Endothelial cell of umbilical vein (primary cell): ENCODE measurements around the gene FEZF2. TPM values are rescaled to one million over a fixed set of nuclear protein-coding genes. Genes with fewer than 3 reads are reported as not detected.

ENCODE experiments used
- BruUV-seq: library from RNA; stranded (reverse); fragments of 400-500 nt; replicated peaks from 2 replicates; lab custom pipeline; 2021; lab: Mats Ljungman, UMichigan
- CTCF ChIA-PET: fragments of 300-600, 350-600 bp; sonication (Branson Sonifier 250); formaldehyde crosslinking; loops from one replicate; lab custom pipeline; 2021; ENCODE audit warnings: antibody characterized with exemption, inconsistent platforms; lab: Charles Lee
- POLR2A ChIA-PET: fragments of 300-600, 350-600 bp; sonication (Branson Sonifier 250); formaldehyde crosslinking; loops from one replicate; lab custom pipeline; 2021; ENCODE audit warnings: antibody characterized with exemption, inconsistent platforms; lab: Charles Lee
- DNase-seq: peaks from one replicate; pipeline ENCODE4 v3.0.0-alpha.2; 2011; ENCODE audit warnings: low read depth, low spot score
- FAIRE-seq: peaks from 2 replicates; lab custom pipeline; 2011; peaks lifted over from hg19 to GRCh38; lab: Jason Lieb, UNC
- H2AFZ ChIP-seq: 2 replicates; pipeline ENCODE4 v1.6.0; 2012; ENCODE audit warnings: low read depth, low read length, control low read depth, inconsistent platforms
- H3K27ac ChIP-seq: 2 replicates; pipeline ENCODE4 v1.5.1; 2011; ENCODE audit warnings: low read depth, mild to moderate bottlenecking, control low read depth, low read length, moderate library complexity; ENCODE audit not compliant: insufficient read depth
- H3K27me3 ChIP-seq, 2 experiments: 2 replicates each; pipeline versions ENCODE4 v1.6.0 to v1.6.1; 2011; ENCODE audit warnings: low read length in 2 of 2, mixed read lengths in 1 of 2; ENCODE audit not compliant: control insufficient read depth in 2 of 2, insufficient read depth in 2 of 2
- H3K36me3 ChIP-seq, 2 experiments: 2 replicates in 1 of 2; 3 replicates in 1 of 2; pipeline ENCODE4 v1.5.1; 2011; ENCODE audit warnings: low read length in 2 of 2, mild to moderate bottlenecking in 1 of 2, moderate library complexity in 1 of 2; ENCODE audit not compliant: control insufficient read depth in 2 of 2, insufficient read depth in 2 of 2; ENCODE audit errors: extremely low read depth in 1 of 2
- H3K4me1 ChIP-seq: 3 replicates; pipeline ENCODE4 v1.5.1; 2011; ENCODE audit warnings: mild to moderate bottlenecking, low read length; ENCODE audit not compliant: control insufficient read depth, insufficient read depth; ENCODE audit errors: extremely low read depth
- H3K4me2 ChIP-seq: 2 replicates; pipeline ENCODE4 v1.6.1; 2011; ENCODE audit warnings: low read length, control low read depth, mixed read lengths; ENCODE audit not compliant: insufficient read depth
- H3K4me3 ChIP-seq, 3 experiments: fragments of 200-600 bp in 1 of 3; sonication (generic), shearing (Covaris generic) in 1 of 3; replicated peaks in 1 of 3; 2 replicates each; pipeline ENCODE4 v1.5.1; 2011 to 2016; ENCODE audit warnings: control low read depth in 3 of 3, low read length in 3 of 3, mild to moderate bottlenecking in 2 of 3, inconsistent platforms in 1 of 3, low read depth in 1 of 3, moderate library complexity in 1 of 3; ENCODE audit not compliant: insufficient read depth in 1 of 3
- H3K79me2 ChIP-seq: 2 replicates; pipeline ENCODE4 v1.6.0; 2012; ENCODE audit warnings: low read length, inconsistent platforms; ENCODE audit not compliant: control insufficient read depth, insufficient read depth
- H3K9ac ChIP-seq: replicated peaks from 2 replicates; pipeline ENCODE3; 2011; ENCODE audit warnings: low read length, control low read depth; ENCODE audit not compliant: insufficient read depth; ENCODE audit errors: extremely low read depth
- H3K9me1 ChIP-seq: replicated peaks from 3 replicates; pipeline ENCODE4 v1.6.0; 2011; ENCODE audit warnings: mild to moderate bottlenecking, low read length; ENCODE audit not compliant: control insufficient read depth, insufficient read depth; ENCODE audit errors: extremely low read depth
- H3K9me3 ChIP-seq: replicated peaks from 2 replicates; pipeline ENCODE4 v1.5.1; 2012; ENCODE audit warnings: low read length, inconsistent platforms; ENCODE audit not compliant: control insufficient read depth, insufficient read depth
- H4K20me1 ChIP-seq: replicated peaks from 2 replicates; pipeline ENCODE3; 2011; ENCODE audit warnings: mild to moderate bottlenecking, low read length; ENCODE audit not compliant: control insufficient read depth, insufficient read depth; ENCODE audit errors: extremely low read depth
- EZH2 ChIP-seq: IDR thresholded peaks from 2 replicates; pipeline ENCODE4 v1.6.1; 2012; ENCODE audit warnings: borderline replicate concordance, low read depth, mild to moderate bottlenecking, moderate library complexity, low read length, inconsistent platforms; ENCODE audit not compliant: severe bottlenecking
- FOS ChIP-seq: IDR thresholded peaks from 2 replicates; pipeline ENCODE4 v1.6.1; 2011; ENCODE audit warnings: mild to moderate bottlenecking, low read length, moderate library complexity, borderline replicate concordance; ENCODE audit not compliant: insufficient read depth
- GATA2 ChIP-seq: IDR thresholded peaks from 2 replicates; pipeline ENCODE4 v1.7.0; 2011; ENCODE audit warnings: low read depth, mild to moderate bottlenecking, moderate library complexity, mixed read lengths, low read length; ENCODE audit not compliant: insufficient read length, insufficient read depth
- JUN ChIP-seq: IDR thresholded peaks from 2 replicates; pipeline ENCODE4 v1.6.1; 2011; ENCODE audit warnings: borderline replicate concordance, low read depth; ENCODE audit not compliant: insufficient read length, insufficient read depth
- MAX ChIP-seq: IDR thresholded peaks from 2 replicates; pipeline ENCODE4 v1.6.1; 2011; ENCODE audit not compliant: insufficient read depth, insufficient read length
- MYC ChIP-seq: IDR thresholded peaks from one replicate; pipeline ENCODE4 v1.6.1; 2011; ENCODE audit warnings: mild to moderate bottlenecking, low read depth, low read length
- POLR2A ChIP-seq: IDR thresholded peaks from 2 replicates; pipeline ENCODE4 v1.6.1; 2012; ENCODE audit warnings: low read depth, mild to moderate bottlenecking, control low read depth, low read length
- POLR2AphosphoS5 ChIP-seq: IDR thresholded peaks from 2 replicates; pipeline ENCODE4 v1.6.1; 2012; ENCODE audit warnings: low read depth, mild to moderate bottlenecking, control low read depth, low read length, moderate library complexity; ENCODE audit not compliant: insufficient read depth
- dilution Hi-C: fragments of 300-500 bp; cut with MboI; formaldehyde crosslinking; loops from one replicate; pipeline ENCODE4 v1.15.0; 2019; ENCODE audit warnings: low sequenced_read_pairs; ENCODE audit not compliant: extremely low pct_ligation_motif_present
- intact Hi-C: fragments of 100-400 bp; cut with micrococcal nuclease; formaldehyde crosslinking; loops from one replicate; pipeline ENCODE4 v1.10.0; 2022
- polyA plus RNA-seq, 4 experiments: library from polyadenylated mRNA; depleted of rRNA in 3 of 4; stranded (reverse) in 3 of 4; unstranded in 1 of 4; fragments of >200 nt; gene quantifications; 2 replicates each; pipeline versions ENCODE4 v1.2.1 to v1.2.3, GENCODE V29; 2011 to 2012; ENCODE audit warnings: missing spikeins in 1 of 4
- total RNA-seq: library from RNA; stranded (reverse); gene quantifications from 2 replicates; pipeline ENCODE4 v1.2.3, GENCODE V29; 2021
- TF ChIP-seq, protein P1 (sequence below), 2 donors: IDR thresholded peaks; 1 replicate in 1 of 2; 2 replicates in 1 of 2; pipeline ENCODE4 v1.5.1; 2011; ENCODE audit warnings: low read length in 2 of 2, mild to moderate bottlenecking in 2 of 2, moderate library complexity in 2 of 2, control low read depth in 1 of 2, inconsistent platforms in 1 of 2, low read depth in 1 of 2; ENCODE audit not compliant: insufficient read depth in 1 of 2; ENCODE audit errors: extremely low read depth in 1 of 2

The FEZF2 gene
- total and polyA plus RNA-seq, 2 donors (not counting 3 experiments of a cell fraction or from before 2014, with no cell fraction given): not detected

DNA sequence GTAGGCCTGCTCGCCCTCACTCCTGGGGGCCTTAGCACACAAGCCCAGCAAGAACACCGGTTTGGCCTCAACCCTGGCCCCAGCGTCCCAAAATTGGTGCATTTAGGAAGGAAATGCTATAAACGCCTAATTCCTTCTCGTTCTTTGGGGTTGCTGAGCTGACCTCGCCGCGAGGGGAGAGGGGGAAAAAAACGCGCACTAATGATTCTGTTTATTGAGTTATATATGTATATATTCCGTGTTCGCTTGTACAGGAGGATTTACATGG lies 3.9 kb downstream of the FEZF2 start:
- Histone ChIP-seq H3K9me1 (no peaks in the 10 kb centered on the region), H4K20me1 (no peaks in the 10 kb centered on the region), H3K36me3 (no peaks in the 10 kb centered on the region), H3K4me2 (no peak overlapping the region), H2AFZ (no peak overlapping the region), H3K79me2 (no peaks in the 10 kb centered on the region), H3K4me1 (no peaks in the 10 kb centered on the region), H3K9ac (no peak overlapping the region), H3K9me3 (no peaks in the 10 kb centered on the region), H3K4me3 (no peak overlapping the region), H3K27ac (no peak overlapping the region), H3K27me3 (peaks cover 85 to 99% of the 10 kb centered on the region in 2 experiments)
- POLR2A ChIA-PET: no interaction called here
- DNase-seq (no peak), FAIRE-seq (no peak)
- dilution Hi-C loops: no loop called here
- CTCF ChIA-PET: no interaction called here
- intact Hi-C loops: no loop called here
- no peak for TF ChIP-seq POLR2A
- TF ChIP-seq, protein P1, sequence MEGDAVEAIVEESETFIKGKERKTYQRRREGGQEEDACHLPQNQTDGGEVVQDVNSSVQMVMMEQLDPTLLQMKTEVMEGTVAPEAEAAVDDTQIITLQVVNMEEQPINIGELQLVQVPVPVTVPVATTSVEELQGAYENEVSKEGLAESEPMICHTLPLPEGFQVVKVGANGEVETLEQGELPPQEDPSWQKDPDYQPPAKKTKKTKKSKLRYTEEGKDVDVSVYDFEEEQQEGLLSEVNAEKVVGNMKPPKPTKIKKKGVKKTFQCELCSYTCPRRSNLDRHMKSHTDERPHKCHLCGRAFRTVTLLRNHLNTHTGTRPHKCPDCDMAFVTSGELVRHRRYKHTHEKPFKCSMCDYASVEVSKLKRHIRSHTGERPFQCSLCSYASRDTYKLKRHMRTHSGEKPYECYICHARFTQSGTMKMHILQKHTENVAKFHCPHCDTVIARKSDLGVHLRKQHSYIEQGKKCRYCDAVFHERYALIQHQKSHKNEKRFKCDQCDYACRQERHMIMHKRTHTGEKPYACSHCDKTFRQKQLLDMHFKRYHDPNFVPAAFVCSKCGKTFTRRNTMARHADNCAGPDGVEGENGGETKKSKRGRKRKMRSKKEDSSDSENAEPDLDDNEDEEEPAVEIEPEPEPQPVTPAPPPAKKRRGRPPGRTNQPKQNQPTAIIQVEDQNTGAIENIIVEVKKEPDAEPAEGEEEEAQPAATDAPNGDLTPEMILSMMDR (IDR thresholded peaks at IDR 0.05; ENCODE audit: extremely low read depth in 1 of 2, insufficient read depth in 1 of 2, low read depth in 1 of 2, low read length in 2 of 2): no peak
- TF ChIP-seq MYC: no peak
- no peak for TF ChIP-seq GATA2
- no peak for TF ChIP-seq EZH2
- TF ChIP-seq JUN: no peak
- TF ChIP-seq MAX: no peak
- TF ChIP-seq POLR2AphosphoS5: no peak
- TF ChIP-seq FOS: no peak
- no TSS peak for BruUV-seq
